ENCODE data around the gene SMYD5. TPM values are rescaled to one million over a fixed set of nuclear protein-coding genes. Genes with fewer than 3 reads are reported as not detected.

Gene SMYD5
- total RNA-seq, 1 donor from 2014 or later: 10.1 TPM

GRCh38 chr2:73212098-73212447, 2.0 kb upstream of the SMYD5 start:
- intact Hi-C loops (cut with DNase I): loop anchor here (1.0 to 10.0 kb wide), 5 partner anchors 35 to 387 kb away; partner anchors contain the start of genes EXOC6B and RAB11FIP5
- H3K4me1 ChIP-seq: peaks cover 0 to 20% of the 10 kb centered on the region in 2 donors
- no peaks in the 10 kb centered on the region for H3K36me3 ChIP-seq
- no peak for TF ChIP-seq CTCF (IDR thresholded peaks at IDR 0.05)
- no peak for DNase-seq (ENCODE audit: low spot score in 2 of 2)
- H3K27ac ChIP-seq: peak overlapping the region; percentile 81 to 83
- no peaks in the 10 kb centered on the region for H3K27me3 ChIP-seq
- H3K4me3 ChIP-seq: no peak overlapping the region
- H3K9me3 ChIP-seq: no peaks in the 10 kb centered on the region

GRCh38 chr2:73212448-73213176, 1.4 kb upstream of the SMYD5 start:
- intact Hi-C loops (cut with DNase I): loop anchor here (1.0 to 10.0 kb wide), 5 partner anchors 35 to 388 kb away; partner anchors contain the start of genes EXOC6B and RAB11FIP5
- H3K4me1 ChIP-seq: peaks cover 0 to 20% of the 10 kb centered on the region in 2 donors
- H3K27ac ChIP-seq: peak overlapping the region; percentile 81 to 83
- peak overlapping the region in 1 of 2 donors; percentile 12 for H3K4me3 ChIP-seq
- peak; percentile 19 to 92 for DNase-seq (ENCODE audit: low spot score in 2 of 2)
- H3K36me3 ChIP-seq: no peaks in the 10 kb centered on the region
- no peaks in the 10 kb centered on the region for H3K9me3 ChIP-seq
- H3K27me3 ChIP-seq: no peaks in the 10 kb centered on the region
- TF ChIP-seq CTCF (IDR thresholded peaks at IDR 0.05): peak; percentile 87 to 92 (median 88)

- TF ChIP-seq CTCF (IDR thresholded peaks at IDR 0.05): no peak
- Histone ChIP-seq H3K4me3 (peak overlapping the region; percentile 79 to 84), H3K27me3 (no peaks in the 10 kb centered on the region), H3K9me3 (no peaks in the 10 kb centered on the region), H3K27ac (peak overlapping the region in 1 of 2 donors; percentile 68), H3K4me1 (peaks cover 0 to 20% of the 10 kb centered on the region in 2 donors), H3K36me3 (peaks cover under 1 to 11% of the 10 kb centered on the region in 2 donors)
- intact Hi-C loops (cut with DNase I): loop anchor here (10.0 kb wide), 1 partner anchor 390 kb away; the partner anchor contains the start of gene EXOC6B
- DNase-seq (ENCODE audit: low spot score in 2 of 2): no peak
Observed at GRCh38 chr2:73215254-73215653, 1.2 kb downstream of the SMYD5 start.

- Histone ChIP-seq H3K4me1 (peaks cover 0 to 16% of the 10 kb centered on the region in 2 donors), H3K4me3 (no peak overlapping the region), H3K27ac (no peak overlapping the region), H3K27me3 (no peaks in the 10 kb centered on the region), H3K36me3 (peaks cover 13 to 28% of the 10 kb centered on the region in 2 donors), H3K9me3 (no peaks in the 10 kb centered on the region)
- no peak for TF ChIP-seq CTCF (IDR thresholded peaks at IDR 0.05)
- intact Hi-C loops (cut with DNase I): loop anchor here (10.0 kb wide), 1 partner anchor 392 kb away; the partner anchor contains the start of gene EXOC6B
- DNase-seq (ENCODE audit: low spot score in 2 of 2): no peak
Observed at GRCh38 chr2:73217160-73217559, 3.1 kb downstream of the SMYD5 start.

- intact Hi-C loops (cut with DNase I): loop anchor here (10.0 kb wide), 1 partner anchor 393 kb away; the partner anchor contains the start of gene EXOC6B
- peaks cover 19 to 34% of the 10 kb centered on the region in 2 donors for H3K36me3 ChIP-seq
- no peak overlapping the region for H3K27ac ChIP-seq
- no peaks in the 10 kb centered on the region for H3K27me3 ChIP-seq
- no peak for DNase-seq (ENCODE audit: low spot score in 2 of 2)
- no peak for TF ChIP-seq CTCF (IDR thresholded peaks at IDR 0.05)
- H3K9me3 ChIP-seq: no peaks in the 10 kb centered on the region
- no peak overlapping the region for H3K4me3 ChIP-seq
- peaks cover 0 to 13% of the 10 kb centered on the region in 2 donors for H3K4me1 ChIP-seq
Observed at GRCh38 chr2:73217826-73218225, 3.8 kb downstream of the SMYD5 start.
